ENCODE measurements around the gene BACH2.

BACH2 gene

GRCh38 chr6:90298459-90299053 lies 1.9 kb upstream of the BACH2 start:
- no peak for TF ChIP-seq TAF1 (IDR thresholded peaks at IDR 0.05; ENCODE audit: borderline replicate concordance, insufficient read depth, low read length)
- no peak for TF ChIP-seq REST (IDR thresholded peaks at IDR 0.05; ENCODE audit: insufficient read depth in 1 of 2, low read depth in 2 of 2, low read length in 2 of 2)
- no peak for TF ChIP-seq FOXP2 (optimal IDR thresholded peaks at IDR 0.05; ENCODE audit: borderline replicate concordance, extremely low read depth, extremely low read length, insufficient read depth)
- no peak for TF ChIP-seq SIN3A (IDR thresholded peaks at IDR 0.05; ENCODE audit: borderline replicate concordance, insufficient read depth, low read length)
- no peak for TF ChIP-seq POLR2AphosphoS5 (IDR thresholded peaks at IDR 0.05; ENCODE audit: low read depth, low read length)

- no peak for TF ChIP-seq TAF1 (IDR thresholded peaks at IDR 0.05; ENCODE audit: borderline replicate concordance, insufficient read depth, low read length)
- TF ChIP-seq REST (IDR thresholded peaks at IDR 0.05; ENCODE audit: insufficient read depth in 1 of 2, low read depth in 2 of 2, low read length in 2 of 2) = no peak
These were observed 1.3 kb upstream of the BACH2 start for GRCh38 chr6:90297867-90298381.

- no peak for TF ChIP-seq SIN3A (IDR thresholded peaks at IDR 0.05; ENCODE audit: borderline replicate concordance, insufficient read depth, low read length)
- 0 out of 2 replicates have a peak, but pooled peaks have one; percentile 39 for TF ChIP-seq POLR2AphosphoS5 (IDR thresholded peaks at IDR 0.05; ENCODE audit: low read depth, low read length)
- no peak for TF ChIP-seq REST (IDR thresholded peaks at IDR 0.05; ENCODE audit: insufficient read depth in 1 of 2, low read depth in 2 of 2, low read length in 2 of 2)
These were observed 648 bp upstream of the BACH2 start for GRCh38 chr6:90297115-90297866.

GRCh38 chr6:90295854-90296340 lies 746 bp downstream of the BACH2 start:
- TF ChIP-seq TAF1 (IDR thresholded peaks at IDR 0.05; ENCODE audit: borderline replicate concordance, insufficient read depth, low read length) (no peak), REST (IDR thresholded peaks at IDR 0.05; ENCODE audit: insufficient read depth in 1 of 2, low read depth in 2 of 2, low read length in 2 of 2) (no peak), POLR2AphosphoS5 (IDR thresholded peaks at IDR 0.05; ENCODE audit: low read depth, low read length) (peak; percentile 22; the same call in 1 of the 2 replicates), SIN3A (IDR thresholded peaks at IDR 0.05; ENCODE audit: borderline replicate concordance, insufficient read depth, low read length) (0 out of 2 replicates have a peak, but pooled peaks have one; percentile 88), FOXP2 (optimal IDR thresholded peaks at IDR 0.05; ENCODE audit: borderline replicate concordance, extremely low read depth, extremely low read length, insufficient read depth) (peak; percentile 78)

All from PFSK-1 (cell line).